ENCODE measurements around the gene KRTAP5-11. TPM values are rescaled to one million over a fixed set of nuclear protein-coding genes. Genes with fewer than 3 reads are reported as not detected.

Gene KRTAP5-11
- total and polyA plus RNA-seq, 2 experiments from 2014 or later = not detected

DNA sequence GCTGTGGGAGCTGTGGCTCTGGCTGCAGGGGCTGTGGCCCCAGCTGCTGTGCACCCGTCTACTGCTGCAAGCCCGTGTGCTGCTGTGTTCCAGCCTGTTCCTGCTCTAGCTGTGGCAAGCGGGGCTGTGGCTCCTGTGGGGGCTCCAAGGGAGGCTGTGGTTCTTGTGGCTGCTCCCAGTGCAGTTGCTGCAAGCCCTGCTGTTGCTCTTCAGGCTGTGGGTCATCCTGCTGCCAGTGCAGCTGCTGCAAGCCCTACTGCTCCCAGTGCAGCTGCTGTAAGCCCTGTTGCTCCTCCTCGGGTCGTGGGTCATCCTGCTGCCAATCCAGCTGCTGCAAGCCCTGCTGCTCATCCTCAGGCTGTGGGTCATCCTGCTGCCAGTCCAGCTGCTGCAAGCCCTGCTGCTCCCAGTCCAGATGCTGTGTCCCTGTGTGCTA lies 33.9 kb downstream of the KRTAP5-11 start (continued):
- TF ChIP-seq, protein P1, sequence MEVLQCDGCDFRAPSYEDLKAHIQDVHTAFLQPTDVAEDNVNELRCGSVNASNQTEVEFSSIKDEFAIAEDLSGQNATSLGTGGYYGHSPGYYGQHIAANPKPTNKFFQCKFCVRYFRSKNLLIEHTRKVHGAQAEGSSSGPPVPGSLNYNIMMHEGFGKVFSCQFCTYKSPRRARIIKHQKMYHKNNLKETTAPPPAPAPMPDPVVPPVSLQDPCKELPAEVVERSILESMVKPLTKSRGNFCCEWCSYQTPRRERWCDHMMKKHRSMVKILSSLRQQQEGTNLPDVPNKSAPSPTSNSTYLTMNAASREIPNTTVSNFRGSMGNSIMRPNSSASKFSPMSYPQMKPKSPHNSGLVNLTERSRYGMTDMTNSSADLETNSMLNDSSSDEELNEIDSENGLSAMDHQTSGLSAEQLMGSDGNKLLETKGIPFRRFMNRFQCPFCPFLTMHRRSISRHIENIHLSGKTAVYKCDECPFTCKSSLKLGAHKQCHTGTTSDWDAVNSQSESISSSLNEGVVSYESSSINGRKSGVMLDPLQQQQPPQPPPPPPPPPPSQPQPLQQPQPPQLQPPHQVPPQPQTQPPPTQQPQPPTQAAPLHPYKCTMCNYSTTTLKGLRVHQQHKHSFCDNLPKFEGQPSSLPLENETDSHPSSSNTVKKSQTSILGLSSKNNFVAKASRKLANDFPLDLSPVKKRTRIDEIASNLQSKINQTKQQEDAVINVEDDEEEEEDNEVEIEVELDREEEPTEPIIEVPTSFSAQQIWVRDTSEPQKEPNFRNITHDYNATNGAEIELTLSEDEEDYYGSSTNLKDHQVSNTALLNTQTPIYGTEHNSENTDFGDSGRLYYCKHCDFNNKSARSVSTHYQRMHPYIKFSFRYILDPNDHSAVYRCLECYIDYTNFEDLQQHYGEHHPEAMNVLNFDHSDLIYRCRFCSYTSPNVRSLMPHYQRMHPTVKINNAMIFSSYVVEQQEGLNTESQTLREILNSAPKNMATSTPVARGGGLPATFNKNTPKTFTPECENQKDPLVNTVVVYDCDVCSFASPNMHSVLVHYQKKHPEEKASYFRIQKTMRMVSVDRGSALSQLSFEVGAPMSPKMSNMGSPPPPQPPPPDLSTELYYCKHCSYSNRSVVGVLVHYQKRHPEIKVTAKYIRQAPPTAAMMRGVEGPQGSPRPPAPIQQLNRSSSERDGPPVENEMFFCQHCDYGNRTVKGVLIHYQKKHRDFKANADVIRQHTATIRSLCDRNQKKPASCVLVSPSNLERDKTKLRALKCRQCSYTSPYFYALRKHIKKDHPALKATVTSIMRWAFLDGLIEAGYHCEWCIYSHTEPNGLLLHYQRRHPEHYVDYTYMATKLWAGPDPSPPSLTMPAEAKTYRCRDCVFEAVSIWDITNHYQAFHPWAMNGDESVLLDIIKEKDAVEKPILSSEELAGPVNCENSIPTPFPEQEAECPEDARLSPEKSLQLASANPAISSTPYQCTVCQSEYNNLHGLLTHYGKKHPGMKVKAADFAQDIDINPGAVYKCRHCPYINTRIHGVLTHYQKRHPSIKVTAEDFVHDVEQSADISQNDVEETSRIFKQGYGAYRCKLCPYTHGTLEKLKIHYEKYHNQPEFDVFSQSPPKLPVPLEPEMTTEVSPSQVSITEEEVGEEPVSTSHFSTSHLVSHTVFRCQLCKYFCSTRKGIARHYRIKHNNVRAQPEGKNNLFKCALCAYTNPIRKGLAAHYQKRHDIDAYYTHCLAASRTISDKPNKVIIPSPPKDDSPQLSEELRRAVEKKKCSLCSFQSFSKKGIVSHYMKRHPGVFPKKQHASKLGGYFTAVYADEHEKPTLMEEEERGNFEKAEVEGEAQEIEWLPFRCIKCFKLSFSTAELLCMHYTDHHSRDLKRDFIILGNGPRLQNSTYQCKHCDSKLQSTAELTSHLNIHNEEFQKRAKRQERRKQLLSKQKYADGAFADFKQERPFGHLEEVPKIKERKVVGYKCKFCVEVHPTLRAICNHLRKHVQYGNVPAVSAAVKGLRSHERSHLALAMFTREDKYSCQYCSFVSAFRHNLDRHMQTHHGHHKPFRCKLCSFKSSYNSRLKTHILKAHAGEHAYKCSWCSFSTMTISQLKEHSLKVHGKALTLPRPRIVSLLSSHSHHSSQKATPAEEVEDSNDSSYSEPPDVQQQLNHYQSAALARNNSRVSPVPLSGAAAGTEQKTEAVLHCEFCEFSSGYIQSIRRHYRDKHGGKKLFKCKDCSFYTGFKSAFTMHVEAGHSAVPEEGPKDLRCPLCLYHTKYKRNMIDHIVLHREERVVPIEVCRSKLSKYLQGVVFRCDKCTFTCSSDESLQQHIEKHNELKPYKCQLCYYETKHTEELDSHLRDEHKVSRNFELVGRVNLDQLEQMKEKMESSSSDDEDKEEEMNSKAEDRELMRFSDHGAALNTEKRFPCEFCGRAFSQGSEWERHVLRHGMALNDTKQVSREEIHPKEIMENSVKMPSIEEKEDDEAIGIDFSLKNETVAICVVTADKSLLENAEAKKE (CRISPR knock-in tag; IDR thresholded peaks at IDR 0.05) = no peak

DNA sequence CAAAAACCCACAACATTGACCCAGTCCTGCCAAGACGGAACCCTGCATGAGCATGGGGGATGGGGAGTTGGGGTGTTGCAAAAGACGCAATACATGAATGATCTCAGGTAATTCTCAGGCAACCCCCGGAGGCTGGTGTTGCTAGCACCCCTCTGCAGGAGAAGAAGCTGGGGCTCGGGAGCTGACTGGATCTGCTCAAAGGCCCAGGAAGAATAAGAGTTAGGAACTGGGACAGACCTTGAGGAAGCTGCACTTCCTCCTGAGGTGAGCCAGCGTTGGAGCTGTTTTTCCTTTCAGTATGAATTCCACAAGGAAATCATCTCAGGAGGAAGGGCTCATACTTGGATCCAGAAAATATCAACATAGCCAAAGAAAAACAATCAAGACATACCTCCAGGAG lies 34.6 kb downstream of the KRTAP5-11 start, which contains the start of gene KRTAP5-9:
Gene KRTAP5-9, plus strand, starts transcription at position 301 of the 400 bp plus-strand sequence. CDS start 238 bp downstream, outside the sequence.
- Histone ChIP-seq H2AFZ (no peak within 1 kb of the TSS), H3K36me3 (ENCODE audit: insufficient read depth) (no peaks in the 10 kb centered on the region), H3K27me3 (ENCODE audit: insufficient read depth) (no peaks in the 10 kb centered on the region), H3K79me2 (replicated peaks; ENCODE audit: insufficient read depth) (no peaks in the 10 kb centered on the region), H4K20me1 (replicated peaks; ENCODE audit: insufficient read depth) (no peaks in the 10 kb centered on the region), H3K4me1 (ENCODE audit: insufficient read depth) (peaks cover 10% of the 10 kb centered on the region; the same call in 1 of the 2 replicates), H3K27ac (ENCODE audit: low read depth) (no peak within 1 kb of the TSS), H3K4me2 (no peak within 1 kb of the TSS), H3F3A (replicated peaks; ENCODE audit: low read depth) (no peaks in the 10 kb centered on the region), H3K9me2 (ENCODE audit: insufficient read depth) (peaks cover 6% of the 10 kb centered on the region; the same call in 1 of the 2 replicates), H3K4me3 (no peak within 1 kb of the TSS)
- H3K4me3 Mint-ChIP-seq = no peak within 1 kb of the TSS
- DNase-seq (ENCODE audit: low spot score) (no peak), ATAC-seq (no peak)
- peaks cover 2% of the 10 kb centered on the region for H3K27me3 Mint-ChIP-seq (ENCODE audit: insufficient read depth, low read depth, poor library complexity)
- no peak within 1 kb of the TSS for H3K27ac Mint-ChIP-seq
- peaks cover 9% of the 10 kb centered on the region; the same call in 2 of the 3 replicates for H3K36me3 Mint-ChIP-seq (ENCODE audit: low read depth)
- peaks cover 17% of the 10 kb centered on the region for H3K4me1 Mint-ChIP-seq
- H3K9me3 Mint-ChIP-seq = peaks cover 9% of the 10 kb centered on the region; the same call in 2 of the 3 replicates
- TF ChIP-seq STAT1 (IDR thresholded peaks at IDR 0.05; ENCODE audit: unreplicated experiment) = no peak
- TF ChIP-seq EZH2phosphoT487 (IDR thresholded peaks at IDR 0.05; ENCODE audit: unreplicated experiment) = no peak
- TF ChIP-seq JUNB (IDR thresholded peaks at IDR 0.05; ENCODE audit: unreplicated experiment) = no peak
- no peak for TF ChIP-seq POLR2AphosphoS5 (IDR thresholded peaks at IDR 0.05; ENCODE audit: low read depth)
- TF ChIP-seq ZNF331 (CRISPR knock-in tag; IDR thresholded peaks at IDR 0.05; ENCODE audit: low read depth) = no peak
- TF ChIP-seq ZNF114 (CRISPR knock-in tag; IDR thresholded peaks at IDR 0.05) = no peak
- TF ChIP-seq, protein P2, sequence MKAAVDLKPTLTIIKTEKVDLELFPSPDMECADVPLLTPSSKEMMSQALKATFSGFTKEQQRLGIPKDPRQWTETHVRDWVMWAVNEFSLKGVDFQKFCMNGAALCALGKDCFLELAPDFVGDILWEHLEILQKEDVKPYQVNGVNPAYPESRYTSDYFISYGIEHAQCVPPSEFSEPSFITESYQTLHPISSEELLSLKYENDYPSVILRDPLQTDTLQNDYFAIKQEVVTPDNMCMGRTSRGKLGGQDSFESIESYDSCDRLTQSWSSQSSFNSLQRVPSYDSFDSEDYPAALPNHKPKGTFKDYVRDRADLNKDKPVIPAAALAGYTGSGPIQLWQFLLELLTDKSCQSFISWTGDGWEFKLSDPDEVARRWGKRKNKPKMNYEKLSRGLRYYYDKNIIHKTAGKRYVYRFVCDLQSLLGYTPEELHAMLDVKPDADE (IDR thresholded peaks at IDR 0.05) = no peak
- TF ChIP-seq, protein P3, sequence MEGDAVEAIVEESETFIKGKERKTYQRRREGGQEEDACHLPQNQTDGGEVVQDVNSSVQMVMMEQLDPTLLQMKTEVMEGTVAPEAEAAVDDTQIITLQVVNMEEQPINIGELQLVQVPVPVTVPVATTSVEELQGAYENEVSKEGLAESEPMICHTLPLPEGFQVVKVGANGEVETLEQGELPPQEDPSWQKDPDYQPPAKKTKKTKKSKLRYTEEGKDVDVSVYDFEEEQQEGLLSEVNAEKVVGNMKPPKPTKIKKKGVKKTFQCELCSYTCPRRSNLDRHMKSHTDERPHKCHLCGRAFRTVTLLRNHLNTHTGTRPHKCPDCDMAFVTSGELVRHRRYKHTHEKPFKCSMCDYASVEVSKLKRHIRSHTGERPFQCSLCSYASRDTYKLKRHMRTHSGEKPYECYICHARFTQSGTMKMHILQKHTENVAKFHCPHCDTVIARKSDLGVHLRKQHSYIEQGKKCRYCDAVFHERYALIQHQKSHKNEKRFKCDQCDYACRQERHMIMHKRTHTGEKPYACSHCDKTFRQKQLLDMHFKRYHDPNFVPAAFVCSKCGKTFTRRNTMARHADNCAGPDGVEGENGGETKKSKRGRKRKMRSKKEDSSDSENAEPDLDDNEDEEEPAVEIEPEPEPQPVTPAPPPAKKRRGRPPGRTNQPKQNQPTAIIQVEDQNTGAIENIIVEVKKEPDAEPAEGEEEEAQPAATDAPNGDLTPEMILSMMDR (conservative IDR thresholded peaks at IDR 0.05; ENCODE audit: low read depth in 2 of 2) = no peak
- no peak for TF ChIP-seq CREB1 (CRISPR knock-in tag; IDR thresholded peaks at IDR 0.05; ENCODE audit: low read depth)
- no peak for TF ChIP-seq NANOG (IDR thresholded peaks at IDR 0.05; ENCODE audit: borderline replicate concordance)
- no peak for TF ChIP-seq EZH2 (IDR thresholded peaks at IDR 0.05; ENCODE audit: low read depth, unreplicated experiment)
